GM21786 (cell line): ENCODE data around the gene ARHGEF28.

Experiments used
- ATAC-seq: cut with Tn5 transposase; IDR thresholded peaks from one replicate; pipeline ENCODE4 v1.9.1; 2021; ENCODE audit not compliant: unreplicated experiment

ARHGEF28 gene

DNA sequence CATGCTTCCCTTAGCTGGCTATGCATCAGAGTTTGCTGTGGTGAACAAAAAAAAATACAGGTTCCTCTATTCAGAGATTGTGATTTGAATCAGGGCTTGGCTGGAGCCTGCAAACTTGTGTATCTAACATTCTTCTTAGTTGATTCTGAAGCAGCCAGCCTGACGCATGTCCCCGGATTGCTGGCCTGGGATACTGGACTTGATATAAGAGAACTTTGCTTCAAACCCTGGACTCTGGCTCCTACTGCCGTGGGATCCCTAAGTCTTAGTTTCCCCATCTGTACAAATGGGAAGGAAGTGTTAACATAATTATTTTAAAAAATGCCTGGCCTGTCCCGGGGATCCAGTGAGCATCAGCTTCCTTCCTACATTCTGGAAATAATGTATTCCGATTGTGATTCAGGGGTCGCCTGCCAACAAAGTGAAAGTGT is 292.8 kb downstream of the ARHGEF28 start:
- ATAC-seq: no peak

DNA sequence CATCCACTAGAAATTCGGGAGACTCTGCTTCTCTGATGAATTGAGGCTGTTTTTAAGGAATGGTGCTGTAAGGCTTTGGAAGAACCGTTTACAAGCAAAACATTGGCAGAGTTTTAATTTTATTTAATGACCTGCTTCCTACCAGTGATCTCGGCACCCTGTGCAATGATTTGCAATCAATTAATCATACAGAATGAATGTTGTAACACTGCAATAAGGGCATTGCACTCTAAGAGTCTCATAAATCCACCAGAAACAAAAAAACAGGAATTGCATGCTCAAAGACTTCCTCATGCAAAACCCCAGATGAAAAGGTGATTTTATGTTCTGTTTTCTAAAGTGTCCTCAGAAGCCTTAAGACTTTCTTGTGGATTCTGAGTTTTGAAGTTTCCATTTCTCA is 295.7 kb downstream of the ARHGEF28 start:
- no peak for ATAC-seq

GRCh38 chr5:73922224-73922623 is 296.2 kb downstream of the ARHGEF28 start:
- no peak for ATAC-seq

- no peak for ATAC-seq
Observed at GRCh38 chr5:73922875-73923557, 297.0 kb downstream of the ARHGEF28 start.

DNA sequence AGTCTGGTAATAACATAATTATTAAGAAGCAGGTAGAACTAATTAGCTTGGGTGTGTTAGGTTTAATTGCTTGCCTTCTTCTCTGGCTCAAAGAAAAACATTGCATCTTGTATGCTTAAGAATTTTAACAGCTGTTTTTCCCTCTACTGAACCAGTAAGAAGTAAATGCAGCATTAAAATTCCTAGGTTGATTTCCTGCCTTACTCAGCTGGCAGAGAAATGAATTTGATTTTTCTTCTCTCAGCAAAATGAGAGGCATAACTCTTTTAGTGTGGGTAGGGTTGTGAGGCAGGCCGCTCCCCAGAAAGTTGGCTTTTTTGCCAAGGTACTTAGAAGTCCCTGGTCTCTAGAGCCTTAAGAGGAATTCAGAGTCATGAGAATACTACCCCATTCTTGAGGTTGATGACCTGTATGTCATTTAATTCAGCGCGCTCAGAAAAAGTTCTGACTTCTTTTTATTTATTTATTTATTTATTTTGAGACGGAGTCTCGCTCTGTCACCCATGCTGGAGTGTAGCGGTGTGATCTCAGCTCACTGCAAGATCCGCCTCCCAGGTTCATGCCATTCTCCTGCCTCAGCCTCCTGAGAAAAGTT is 302.6 kb downstream of the ARHGEF28 start:
- no peak for ATAC-seq

GRCh38 chr5:73935719-73936118 is 309.7 kb downstream of the ARHGEF28 start:
- no peak for ATAC-seq

DNA sequence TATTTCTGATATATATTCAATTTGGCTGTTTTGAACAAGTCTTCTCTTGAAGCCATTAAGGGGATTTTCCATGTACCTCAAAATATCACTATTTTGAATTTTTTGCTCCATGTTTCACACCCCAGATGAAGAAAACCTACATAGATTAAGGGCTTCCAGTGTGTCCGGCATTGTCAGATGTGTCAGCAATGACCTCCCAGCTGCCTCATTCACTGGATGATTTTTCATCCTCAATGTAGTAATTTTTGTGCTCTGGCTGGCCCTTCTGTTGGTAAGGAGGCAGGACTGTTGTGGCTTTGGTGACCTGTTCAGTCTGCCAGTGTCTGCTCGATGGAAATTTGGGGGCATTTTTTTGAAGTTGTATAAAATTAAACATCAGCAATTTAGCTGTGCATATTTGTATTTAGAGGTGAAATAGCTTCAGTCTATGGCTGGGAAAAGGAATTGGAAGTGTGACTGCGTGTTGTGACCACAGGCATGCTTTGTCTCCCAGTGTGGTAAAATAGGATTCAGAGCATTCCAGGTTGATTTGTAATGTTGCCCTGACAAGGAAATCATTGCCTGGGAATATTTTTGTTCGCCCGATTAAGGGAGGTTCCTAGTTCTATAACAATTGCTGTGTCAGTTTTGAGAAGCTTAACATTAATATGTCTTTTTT is 312.4 kb downstream of the ARHGEF28 start:
- ATAC-seq: no peak

DNA sequence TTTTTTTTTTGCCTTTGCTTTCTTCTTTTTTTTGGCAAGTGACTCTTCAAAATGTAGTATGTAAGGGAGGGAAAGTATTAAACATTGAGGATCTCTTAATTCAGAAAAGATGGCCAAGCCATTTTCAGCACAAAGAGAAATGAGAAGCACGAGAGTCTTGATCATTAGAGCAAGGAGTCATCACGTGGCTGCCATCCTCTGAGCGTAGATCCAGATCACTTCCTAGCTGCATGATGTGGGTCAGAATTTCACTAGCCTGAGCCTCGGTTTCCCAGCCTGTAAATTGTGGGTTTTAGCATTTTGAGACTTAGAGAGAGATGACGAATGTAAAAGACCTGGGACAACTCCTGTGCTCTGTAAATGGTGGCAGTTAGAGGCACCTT is 312.9 kb downstream of the ARHGEF28 start:
- no peak for ATAC-seq

- no peak for ATAC-seq
Observed at GRCh38 chr5:73939557-73939956, 313.6 kb downstream of the ARHGEF28 start.

DNA sequence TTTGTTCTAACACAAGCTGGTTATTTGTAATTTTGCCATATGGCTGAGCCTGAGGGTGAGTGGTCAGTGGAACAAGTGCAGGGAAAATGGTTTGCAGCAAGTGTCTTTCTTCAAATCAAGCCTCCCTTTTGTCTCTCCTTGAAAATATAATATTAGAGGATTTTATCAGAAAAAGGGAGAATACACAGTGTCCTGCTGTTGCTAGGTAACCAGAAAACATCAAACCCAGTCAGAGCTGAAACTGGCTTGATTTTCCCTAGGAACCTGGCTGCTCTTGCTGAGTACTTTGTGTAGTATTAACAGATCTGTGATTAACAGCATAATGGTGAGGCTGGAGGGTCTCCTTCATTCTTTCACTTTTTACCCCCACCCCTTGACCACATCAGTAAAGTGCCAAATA is 314.0 kb downstream of the ARHGEF28 start:
- ATAC-seq: no peak

GRCh38 chr5:73940801-73941200 is 314.8 kb downstream of the ARHGEF28 start:
- no peak for ATAC-seq

DNA sequence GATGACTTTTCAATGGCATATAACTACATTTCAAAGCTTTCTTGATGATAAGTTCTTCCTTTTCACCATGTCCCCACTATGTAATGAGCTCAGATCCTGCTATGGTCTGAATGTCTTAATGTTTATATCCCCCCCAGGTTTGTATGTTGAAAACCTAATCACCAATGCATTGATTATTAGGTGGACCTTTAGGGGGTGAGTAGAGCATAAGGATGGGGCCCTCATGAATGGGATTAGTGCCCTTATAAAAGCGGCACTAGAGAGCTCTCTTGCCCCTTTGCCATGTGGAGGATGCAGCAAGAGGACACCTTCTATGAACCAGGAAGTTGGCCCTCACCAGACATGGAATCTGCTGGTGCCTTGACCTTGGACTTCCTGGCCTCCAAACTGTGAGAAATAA is 316.8 kb downstream of the ARHGEF28 start:
- no peak for ATAC-seq

- no peak for ATAC-seq
Observed at GRCh38 chr5:73943397-73943796, 317.4 kb downstream of the ARHGEF28 start.

GRCh38 chr5:73944581-73944980 is 318.6 kb downstream of the ARHGEF28 start:
- no peak for ATAC-seq

DNA sequence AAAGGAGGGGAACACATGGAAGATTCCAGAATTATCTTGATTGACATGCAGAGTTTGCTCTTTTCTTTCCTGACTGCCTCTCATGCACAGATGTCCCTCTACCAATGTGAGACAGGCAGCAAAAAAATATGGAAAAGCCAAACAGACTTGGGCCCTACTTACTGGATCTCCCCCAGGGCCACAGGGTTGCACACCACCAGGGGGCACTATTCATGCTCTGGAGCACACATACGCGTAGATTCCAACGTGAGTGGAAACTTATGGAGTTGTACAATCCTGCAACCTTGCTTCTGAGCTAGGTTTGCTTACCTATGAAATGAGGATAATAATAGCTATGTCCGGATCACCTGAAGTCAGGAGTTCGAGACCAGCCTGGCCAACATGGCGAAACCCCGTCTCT is 319.5 kb downstream of the ARHGEF28 start:
- ATAC-seq: no peak

DNA sequence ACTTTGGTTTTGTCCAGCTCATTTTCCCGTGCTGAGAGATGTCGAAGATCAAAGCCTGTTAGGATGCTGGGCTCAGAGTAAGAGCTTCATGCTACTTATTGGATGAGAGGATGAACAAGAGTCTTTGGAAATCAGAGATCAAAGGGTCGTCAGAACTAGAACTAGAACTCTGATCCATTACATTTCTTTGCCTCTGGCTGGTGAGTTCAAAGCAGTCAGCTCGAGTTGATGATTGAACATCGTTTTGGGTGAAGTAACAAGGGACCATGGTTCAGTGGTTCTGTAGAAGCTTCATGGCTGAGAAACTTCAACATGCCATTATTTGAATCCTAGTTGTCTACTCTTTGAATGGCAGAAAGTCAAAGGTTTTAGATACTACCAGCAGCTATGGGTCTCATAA is 320.3 kb downstream of the ARHGEF28 start:
- no peak for ATAC-seq

- ATAC-seq: no peak
Observed at GRCh38 chr5:73946919-73947602, 321.1 kb downstream of the ARHGEF28 start.

DNA sequence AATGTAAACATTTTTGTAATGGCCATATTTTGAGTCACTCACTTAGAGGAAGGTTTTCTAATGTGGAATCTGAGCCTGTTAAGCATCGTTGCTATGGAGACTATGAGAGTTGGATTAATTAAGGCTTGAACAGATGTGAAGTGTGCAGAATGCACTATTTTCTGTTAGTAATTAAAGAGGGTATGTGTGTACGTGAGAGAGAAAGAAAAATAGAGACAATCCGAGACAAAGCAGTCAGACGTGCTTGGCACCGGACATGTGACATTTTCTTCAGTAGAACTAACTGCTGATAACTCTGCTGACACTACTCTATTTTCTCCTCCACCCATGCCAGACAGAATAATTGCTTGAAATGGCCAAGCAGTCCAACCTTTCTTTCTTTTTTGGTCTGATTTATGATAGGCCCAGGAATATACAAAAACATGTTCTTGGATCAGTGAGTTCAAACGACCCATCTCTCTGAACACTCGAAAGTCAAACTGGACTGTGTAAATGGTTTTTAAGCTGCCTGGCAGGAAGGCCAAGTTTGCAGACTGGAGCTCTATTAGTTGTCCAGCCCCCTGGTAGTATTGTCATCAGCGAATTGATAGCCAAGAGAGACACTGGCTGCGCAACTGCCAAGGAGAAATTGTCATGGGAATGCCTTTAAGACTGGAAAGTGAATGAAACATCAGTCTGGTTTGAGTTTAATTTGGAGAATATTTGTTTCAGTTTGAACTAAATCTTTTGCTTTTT is 322.1 kb downstream of the ARHGEF28 start:
- ATAC-seq: no peak

- no peak for ATAC-seq
Observed at GRCh38 chr5:73948720-73949119, 322.7 kb downstream of the ARHGEF28 start.

DNA sequence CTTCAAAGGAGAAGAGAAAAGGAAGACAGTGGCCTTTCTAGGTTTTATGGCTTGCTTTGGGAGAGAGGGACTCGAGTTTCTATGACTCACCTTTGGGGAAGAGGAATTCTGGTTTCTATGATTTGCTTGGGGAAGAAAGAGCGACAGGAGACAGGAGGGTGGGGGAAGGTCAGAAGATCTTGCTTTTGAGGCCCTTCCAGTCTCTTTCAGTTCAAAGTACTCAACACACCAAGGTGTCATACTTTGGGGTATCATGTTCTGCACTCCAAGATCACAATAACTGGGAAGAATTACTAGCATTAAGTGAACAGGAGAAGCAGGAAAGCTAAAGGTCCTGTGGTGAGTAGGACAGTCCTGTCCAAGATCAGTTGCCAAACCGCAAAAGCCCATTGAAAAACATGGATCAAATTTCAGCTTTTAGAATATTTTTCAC is 324.5 kb downstream of the ARHGEF28 start:
- no peak for ATAC-seq

- ATAC-seq: no peak
Observed at GRCh38 chr5:73950912-73951430, 325.0 kb downstream of the ARHGEF28 start.
